Ishikawa (cell line): ENCODE measurements around the gene KCNH2.

ENCODE experiments used
- CEBPB ChIP-seq: IDR thresholded peaks from 2 replicates; pipeline ENCODE4 v1.6.1; 2012
- CREB1 ChIP-seq: IDR thresholded peaks from 2 replicates; pipeline ENCODE4 v1.6.1; 2012; ENCODE audit warnings: low read depth
- EP300 ChIP-seq: IDR thresholded peaks from 2 replicates; pipeline ENCODE4 v1.6.1; 2012; ENCODE audit warnings: borderline replicate concordance
- FOXM1 ChIP-seq: IDR thresholded peaks from 2 replicates; pipeline ENCODE4 v1.6.1; 2012; ENCODE audit warnings: low read depth, borderline replicate concordance
- NFIC ChIP-seq: IDR thresholded peaks from 2 replicates; pipeline ENCODE4 v1.6.1; 2012
- RAD21 ChIP-seq: IDR thresholded peaks from 2 replicates; pipeline ENCODE4 v1.6.1; 2012; ENCODE audit warnings: low read depth
- REST ChIP-seq: IDR thresholded peaks from 2 replicates; pipeline ENCODE4 v1.6.1; 2012; ENCODE audit warnings: low read depth, mild to moderate bottlenecking
- TAF1 ChIP-seq: IDR thresholded peaks from 2 replicates; pipeline ENCODE4 v1.6.1; 2012; ENCODE audit warnings: low read depth, mild to moderate bottlenecking
- TEAD4 ChIP-seq: IDR thresholded peaks from 2 replicates; pipeline ENCODE4 v1.6.1; 2012
- YY1 ChIP-seq: IDR thresholded peaks from 2 replicates; pipeline ENCODE4 v1.6.1; 2012; ENCODE audit warnings: low read depth
- ZBTB7A ChIP-seq: IDR thresholded peaks from 2 replicates; pipeline ENCODE4 v1.6.1; 2012; ENCODE audit warnings: low read depth
- TF ChIP-seq, protein P1 (sequence below): IDR thresholded peaks from 2 replicates; pipeline ENCODE4 v1.6.1; 2012

DNA sequence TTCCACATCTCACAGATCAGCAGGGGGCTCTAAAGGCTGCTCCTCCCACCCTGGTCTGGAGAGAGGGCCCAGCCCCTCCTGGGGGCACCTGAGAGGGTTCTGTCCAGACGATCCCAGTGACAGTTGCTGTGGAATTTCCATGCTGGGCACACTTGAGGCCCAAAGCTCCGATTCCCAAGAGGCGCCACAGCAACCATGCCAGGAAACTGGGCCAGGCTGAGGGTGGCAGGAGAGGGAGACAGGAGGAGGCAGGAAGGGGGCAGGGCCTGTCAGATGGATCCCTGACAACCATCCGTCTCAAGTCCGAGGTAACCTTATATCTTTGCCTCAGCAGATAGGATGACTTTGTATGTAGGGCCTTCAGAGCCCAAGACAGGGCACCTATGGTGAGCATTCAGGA, 8.4 kb upstream of the KCNH2 start:
- TF ChIP-seq CEBPB (no peak), YY1 (no peak), RAD21 (no peak), EP300 (no peak), NFIC (no peak), REST (no peak), TAF1 (no peak), TEAD4 (no peak), CREB1 (no peak), ZBTB7A (no peak), FOXM1 (no peak)
- TF ChIP-seq, protein P1, sequence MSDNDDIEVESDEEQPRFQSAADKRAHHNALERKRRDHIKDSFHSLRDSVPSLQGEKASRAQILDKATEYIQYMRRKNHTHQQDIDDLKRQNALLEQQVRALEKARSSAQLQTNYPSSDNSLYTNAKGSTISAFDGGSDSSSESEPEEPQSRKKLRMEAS = no peak
